Activated B cell treated with CpG ODN at 0.5 μM for 24 hours (primary cell): ENCODE data around the gene AVEN. TPM values are rescaled to one million over a fixed set of nuclear protein-coding genes. Genes with fewer than 3 reads are reported as not detected.

Experiments
- ATAC-seq: fragments of 200-7000 bp; cut with Tn5 transposase; one replicate; pipeline ENCODE4 v1.10.0; 2021; ENCODE audit warnings: low read depth, mild to moderate bottlenecking, moderate library complexity
- CTCF ChIA-PET: fragments of 350-600 bp; sonication (Branson Sonifier 250); formaldehyde crosslinking; loops from one replicate; lab custom pipeline; 2021; ENCODE audit warnings: antibody characterized with exemption; lab: Charles Lee
- POLR2A ChIA-PET: fragments of 350-600 bp; sonication (Branson Sonifier 250); formaldehyde crosslinking; loops from one replicate; lab custom pipeline; 2021; ENCODE audit warnings: antibody characterized with exemption; lab: Charles Lee
- DNase-seq: peaks from one replicate; pipeline ENCODE4 v3.0.0; 2022
- H3K27ac Mint-ChIP-seq: one replicate; pipeline ENCODE4 v1.8.0; 2020; ENCODE audit warnings: mixed read lengths
- H3K27me3 Mint-ChIP-seq: one replicate; pipeline ENCODE4 v1.8.0; 2021; ENCODE audit warnings: mixed read lengths
- H3K36me3 Mint-ChIP-seq: one replicate; pipeline ENCODE4 v1.8.0; 2021; ENCODE audit warnings: low read depth, mixed read lengths
- H3K4me1 Mint-ChIP-seq: one replicate; pipeline ENCODE4 v1.8.0; 2021; ENCODE audit warnings: mixed read lengths
- H3K4me3 Mint-ChIP-seq: one replicate; pipeline ENCODE4 v1.8.0; 2020; ENCODE audit warnings: mild to moderate bottlenecking, mixed read lengths
- H3K9me3 Mint-ChIP-seq: one replicate; pipeline ENCODE4 v1.8.0; 2020; ENCODE audit warnings: mixed read lengths
- intact Hi-C: fragments of 100-400 bp; cut with micrococcal nuclease; formaldehyde crosslinking; loops from one replicate; pipeline ENCODE4 v1.15.1; 2024
- total RNA-seq: library from RNA; stranded (reverse); gene quantifications from 2 replicates; pipeline ENCODE4 v1.2.3, GENCODE V29; 2022
- TF ChIP-seq, protein P1 (sequence below): fragments of 200-600 bp; IDR thresholded peaks from one replicate; pipeline ENCODE4 v1.8.0; 2022; ENCODE audit warnings: antibody characterized with exemption, mild to moderate bottlenecking

The AVEN gene
- total RNA-seq, 1 donor from 2014 or later: 14.1 TPM

DNA sequence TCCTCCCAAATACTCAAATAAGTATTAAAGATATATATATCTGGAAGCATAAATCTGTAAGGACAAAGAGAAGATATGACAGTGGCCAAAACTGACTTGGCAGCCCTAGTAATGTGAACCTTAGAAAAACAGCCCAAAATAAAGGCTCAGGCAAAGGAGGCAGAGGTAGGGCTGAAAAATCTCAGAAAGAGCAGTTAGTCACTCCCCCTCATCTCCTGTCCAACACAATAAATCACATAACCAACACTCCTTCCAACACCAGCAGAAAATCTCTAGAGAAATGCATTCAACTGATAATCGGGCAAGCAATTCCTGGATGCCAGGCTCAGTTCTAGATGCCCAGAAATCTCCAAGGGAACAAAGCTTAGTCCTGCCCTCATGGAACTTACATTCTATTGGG, 92.9 kb downstream of the AVEN start:
- DNase-seq (no peak), ATAC-seq (no peak)
- Mint-ChIP-seq H3K27me3 (no peaks in the 10 kb centered on the region), H3K4me1 (no peaks in the 10 kb centered on the region), H3K4me3 (no peak overlapping the region), H3K27ac (no peak overlapping the region), H3K9me3 (peaks cover 2% of the 10 kb centered on the region), H3K36me3 (no peaks in the 10 kb centered on the region)
- ChIA-PET POLR2A (no interaction called here), CTCF (no interaction called here)
- TF ChIP-seq, protein P1, sequence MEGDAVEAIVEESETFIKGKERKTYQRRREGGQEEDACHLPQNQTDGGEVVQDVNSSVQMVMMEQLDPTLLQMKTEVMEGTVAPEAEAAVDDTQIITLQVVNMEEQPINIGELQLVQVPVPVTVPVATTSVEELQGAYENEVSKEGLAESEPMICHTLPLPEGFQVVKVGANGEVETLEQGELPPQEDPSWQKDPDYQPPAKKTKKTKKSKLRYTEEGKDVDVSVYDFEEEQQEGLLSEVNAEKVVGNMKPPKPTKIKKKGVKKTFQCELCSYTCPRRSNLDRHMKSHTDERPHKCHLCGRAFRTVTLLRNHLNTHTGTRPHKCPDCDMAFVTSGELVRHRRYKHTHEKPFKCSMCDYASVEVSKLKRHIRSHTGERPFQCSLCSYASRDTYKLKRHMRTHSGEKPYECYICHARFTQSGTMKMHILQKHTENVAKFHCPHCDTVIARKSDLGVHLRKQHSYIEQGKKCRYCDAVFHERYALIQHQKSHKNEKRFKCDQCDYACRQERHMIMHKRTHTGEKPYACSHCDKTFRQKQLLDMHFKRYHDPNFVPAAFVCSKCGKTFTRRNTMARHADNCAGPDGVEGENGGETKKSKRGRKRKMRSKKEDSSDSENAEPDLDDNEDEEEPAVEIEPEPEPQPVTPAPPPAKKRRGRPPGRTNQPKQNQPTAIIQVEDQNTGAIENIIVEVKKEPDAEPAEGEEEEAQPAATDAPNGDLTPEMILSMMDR: no peak
- intact Hi-C loops: no loop called here

DNA sequence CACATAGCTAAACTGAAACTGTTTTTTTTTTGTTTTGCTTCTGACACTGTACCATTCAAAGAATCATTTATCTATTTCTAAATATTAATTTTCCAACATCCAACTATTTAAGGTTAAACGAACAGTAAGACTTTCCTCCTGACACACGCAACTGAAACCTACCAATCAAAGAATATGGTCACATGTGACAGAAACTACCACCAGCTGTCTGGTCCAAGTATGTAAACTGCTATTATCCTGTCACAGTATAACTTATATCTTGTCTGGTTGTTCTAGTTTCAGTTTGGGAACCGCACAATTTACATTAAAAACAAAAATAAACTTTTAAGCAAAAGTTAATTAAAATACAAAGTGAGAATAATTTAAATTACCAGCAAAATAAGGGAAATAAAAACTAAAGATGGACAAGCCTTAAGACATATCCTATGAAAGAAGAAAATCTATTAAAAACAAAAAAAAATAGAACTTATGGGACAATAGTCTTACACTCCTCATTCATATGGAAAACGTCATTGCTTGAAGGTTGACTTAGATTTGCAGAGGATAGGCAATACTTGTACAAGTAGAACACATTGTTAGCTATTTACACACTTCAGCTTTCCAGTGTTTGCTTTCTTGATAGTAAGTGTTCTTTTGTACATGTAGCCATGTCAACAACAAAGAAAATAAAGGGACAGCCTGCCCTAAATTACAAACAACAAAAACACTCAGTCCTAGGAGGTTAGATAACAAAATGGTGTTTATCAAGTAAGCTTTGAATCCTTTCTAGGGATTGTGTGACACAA, 97.5 kb downstream of the AVEN start:
- intact Hi-C loops: no loop called here
- ATAC-seq (no peak), DNase-seq (no peak)
- TF ChIP-seq, protein P1: no peak
- CTCF ChIA-PET: no interaction called here
- Mint-ChIP-seq H3K27ac (no peak overlapping the region), H3K9me3 (no peaks in the 10 kb centered on the region), H3K36me3 (no peaks in the 10 kb centered on the region), H3K27me3 (no peaks in the 10 kb centered on the region), H3K4me3 (no peak overlapping the region), H3K4me1 (no peaks in the 10 kb centered on the region)
- POLR2A ChIA-PET: no interaction called here

DNA sequence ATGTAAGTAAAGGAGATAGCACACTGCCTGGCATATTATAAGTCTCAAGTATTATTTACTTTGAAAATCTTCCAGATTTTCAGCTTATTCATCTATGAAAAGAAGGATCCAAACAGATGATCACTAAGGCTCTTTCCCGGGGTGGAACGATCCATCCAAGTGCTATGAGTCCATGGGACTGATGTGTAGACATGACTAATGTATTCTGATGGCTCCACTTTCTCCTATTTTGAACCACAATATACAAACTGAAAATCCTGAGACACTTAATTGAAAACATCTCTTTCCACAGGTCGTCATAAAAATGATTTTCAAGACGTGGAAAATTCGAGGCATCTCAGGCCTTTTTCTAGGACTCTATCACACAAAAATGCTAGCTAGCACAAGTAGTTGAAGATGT, 104.1 kb downstream of the AVEN start:
- Mint-ChIP-seq H3K27ac (no peak overlapping the region), H3K36me3 (no peaks in the 10 kb centered on the region), H3K4me3 (no peak overlapping the region), H3K27me3 (no peaks in the 10 kb centered on the region), H3K9me3 (peaks cover 1% of the 10 kb centered on the region), H3K4me1 (no peaks in the 10 kb centered on the region)
- ATAC-seq (no peak), DNase-seq (no peak)
- ChIA-PET POLR2A (no interaction called here), CTCF (no interaction called here)
- intact Hi-C loops: no loop called here
- TF ChIP-seq, protein P1: no peak

DNA sequence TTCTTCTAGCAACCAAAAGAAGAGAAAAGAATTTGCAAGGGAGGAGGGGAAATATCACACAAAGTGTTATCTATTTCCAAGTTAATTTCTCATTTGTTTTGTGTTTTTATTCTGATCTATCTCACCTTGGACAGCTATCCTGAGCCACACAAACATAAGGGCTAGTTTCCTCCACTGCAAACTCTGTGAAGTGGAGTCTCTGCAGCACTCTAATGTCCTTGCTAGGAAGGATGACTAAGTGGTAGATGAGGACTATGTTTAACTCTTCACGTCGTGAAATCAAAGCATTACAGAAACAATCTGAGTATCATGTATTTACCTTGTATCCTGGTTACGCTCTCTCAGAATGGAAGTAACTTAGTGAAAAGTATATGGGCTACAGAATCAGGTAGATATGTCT, 104.6 kb downstream of the AVEN start:
- intact Hi-C loops: no loop called here
- POLR2A ChIA-PET: no interaction called here
- no peaks in the 10 kb centered on the region for H3K27me3 Mint-ChIP-seq

DNA sequence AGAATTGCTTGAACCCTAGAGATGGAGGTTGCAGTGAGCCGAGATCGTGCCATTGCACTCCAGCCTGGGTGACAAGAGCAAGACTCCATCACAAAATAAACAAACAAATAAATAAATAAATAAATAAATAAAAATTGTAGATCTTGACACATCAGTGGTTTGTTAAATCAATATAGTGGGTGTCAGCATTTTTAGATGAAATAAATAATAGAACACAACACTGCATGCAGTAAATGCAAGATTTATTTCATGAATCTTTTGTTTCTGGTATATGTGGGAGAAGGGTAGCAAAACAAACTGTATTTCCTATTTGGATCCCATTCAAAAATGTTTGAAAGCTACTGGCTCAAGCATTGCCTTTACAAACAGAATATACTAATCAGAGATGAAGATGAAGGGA, 106.3 kb downstream of the AVEN start:
- DNase-seq (no peak), ATAC-seq (no peak)
- TF ChIP-seq, protein P1: no peak
- Mint-ChIP-seq H3K36me3 (no peaks in the 10 kb centered on the region), H3K4me1 (no peaks in the 10 kb centered on the region), H3K27ac (no peak overlapping the region), H3K9me3 (peaks cover 1% of the 10 kb centered on the region), H3K4me3 (no peak overlapping the region), H3K27me3 (no peaks in the 10 kb centered on the region)
- intact Hi-C loops: no loop called here
- ChIA-PET CTCF (no interaction called here), POLR2A (no interaction called here)

More for the DNA sequence above, 104.6 kb downstream of the AVEN start:
- TF ChIP-seq, protein P1: no peak
- Mint-ChIP-seq H3K36me3 (no peaks in the 10 kb centered on the region), H3K4me1 (no peaks in the 10 kb centered on the region), H3K27ac (no peak overlapping the region), H3K9me3 (peaks cover 1% of the 10 kb centered on the region), H3K4me3 (no peak overlapping the region)
- ATAC-seq: no peak
- DNase-seq: no peak
- CTCF ChIA-PET: no interaction called here
